ENCODE data around the gene CCDC148. TPM values are rescaled to one million over a fixed set of nuclear protein-coding genes. Genes with fewer than 3 reads are reported as not detected.
"Not testable (repeated sequence)": the region's sequence is repeated elsewhere in the genome, so short reads cannot be mapped to it uniquely, and the experiment has no call there.

The CCDC148 gene
- total and polyA plus RNA-seq, 2 donors from 2014 or later = 6.6 to 21.0 TPM

DNA sequence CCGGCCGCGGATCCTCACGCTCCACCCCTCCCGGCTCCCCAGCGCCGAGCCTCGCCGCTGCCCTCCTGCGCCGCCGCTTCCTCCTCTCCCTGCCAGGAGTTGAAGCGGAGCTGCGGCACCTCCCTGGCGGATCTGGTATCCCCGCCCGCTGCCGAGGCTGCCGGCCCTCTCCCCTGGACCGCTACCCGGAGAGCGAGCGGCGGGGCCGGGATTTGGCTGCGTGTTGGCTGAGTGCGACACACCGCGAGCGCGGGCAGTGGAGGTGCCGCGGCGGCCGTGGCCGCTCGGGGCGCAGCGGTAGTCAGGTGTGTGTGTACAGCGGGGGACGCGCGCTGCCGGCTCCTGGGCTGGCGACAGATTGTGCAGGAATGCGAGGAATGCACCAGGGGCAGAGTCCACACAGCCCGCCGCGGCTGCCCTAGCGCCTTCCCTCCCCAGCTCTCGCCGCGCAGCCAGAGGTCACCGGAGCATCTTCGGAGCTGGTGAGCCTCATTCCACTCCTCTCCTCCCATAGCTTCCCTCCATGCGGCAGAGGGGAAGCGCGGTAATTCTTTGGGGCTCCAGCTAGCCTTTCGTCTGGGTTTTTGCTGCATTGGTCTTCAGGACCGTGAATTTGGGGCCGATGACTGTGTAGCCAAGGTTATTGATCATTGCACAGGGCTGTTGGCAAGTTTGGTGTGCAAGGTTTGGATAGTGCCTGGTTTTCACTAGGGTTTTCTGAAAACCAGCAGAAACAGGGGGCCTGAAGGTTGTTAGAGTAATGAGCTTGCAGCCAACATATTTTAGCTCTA lies 1.5 kb upstream of the CCDC148 start:
- FAIRE-seq (no peak), DNase-seq (peak; percentile 93 to 96 (median 94))
- Histone ChIP-seq H3K27me3 (ENCODE audit: control insufficient read depth, insufficient read depth, low read length) (no peaks in the 10 kb centered on the region), H3K9ac (ENCODE audit: low read length in 3 of 3) (peak overlapping the region; percentile 75 to 82 (median 79)), H3K27ac (ENCODE audit: low read depth in 2 of 2, low read length in 2 of 2) (peak overlapping the region; percentile 98 to 99), H3K36me3 (ENCODE audit: control insufficient read depth in 2 of 3, insufficient read depth in 3 of 3, low read length in 3 of 3) (no peaks in the 10 kb centered on the region), H3K9me3 (ENCODE audit: control insufficient read depth in 2 of 3, insufficient read depth in 1 of 3, low read length in 3 of 3) (no peaks in the 10 kb centered on the region), H3K4me3 (ENCODE audit: low read length in 3 of 3) (peak overlapping the region; percentile 87 to 94 (median 91)), H3K4me1 (ENCODE audit: control insufficient read depth in 2 of 3, insufficient read depth in 2 of 3, low read depth in 1 of 3, low read length in 3 of 3) (peaks cover 0 to 18% (median 17%) of the 10 kb centered on the region in 3 donors)
- TF ChIP-seq, protein P1, sequence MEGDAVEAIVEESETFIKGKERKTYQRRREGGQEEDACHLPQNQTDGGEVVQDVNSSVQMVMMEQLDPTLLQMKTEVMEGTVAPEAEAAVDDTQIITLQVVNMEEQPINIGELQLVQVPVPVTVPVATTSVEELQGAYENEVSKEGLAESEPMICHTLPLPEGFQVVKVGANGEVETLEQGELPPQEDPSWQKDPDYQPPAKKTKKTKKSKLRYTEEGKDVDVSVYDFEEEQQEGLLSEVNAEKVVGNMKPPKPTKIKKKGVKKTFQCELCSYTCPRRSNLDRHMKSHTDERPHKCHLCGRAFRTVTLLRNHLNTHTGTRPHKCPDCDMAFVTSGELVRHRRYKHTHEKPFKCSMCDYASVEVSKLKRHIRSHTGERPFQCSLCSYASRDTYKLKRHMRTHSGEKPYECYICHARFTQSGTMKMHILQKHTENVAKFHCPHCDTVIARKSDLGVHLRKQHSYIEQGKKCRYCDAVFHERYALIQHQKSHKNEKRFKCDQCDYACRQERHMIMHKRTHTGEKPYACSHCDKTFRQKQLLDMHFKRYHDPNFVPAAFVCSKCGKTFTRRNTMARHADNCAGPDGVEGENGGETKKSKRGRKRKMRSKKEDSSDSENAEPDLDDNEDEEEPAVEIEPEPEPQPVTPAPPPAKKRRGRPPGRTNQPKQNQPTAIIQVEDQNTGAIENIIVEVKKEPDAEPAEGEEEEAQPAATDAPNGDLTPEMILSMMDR (IDR thresholded peaks at IDR 0.05; ENCODE audit: borderline replicate concordance, extremely low read depth, insufficient read depth) = peak; percentile 0
- intact Hi-C loops (cut with DNase I) = no loop called here

DNA sequence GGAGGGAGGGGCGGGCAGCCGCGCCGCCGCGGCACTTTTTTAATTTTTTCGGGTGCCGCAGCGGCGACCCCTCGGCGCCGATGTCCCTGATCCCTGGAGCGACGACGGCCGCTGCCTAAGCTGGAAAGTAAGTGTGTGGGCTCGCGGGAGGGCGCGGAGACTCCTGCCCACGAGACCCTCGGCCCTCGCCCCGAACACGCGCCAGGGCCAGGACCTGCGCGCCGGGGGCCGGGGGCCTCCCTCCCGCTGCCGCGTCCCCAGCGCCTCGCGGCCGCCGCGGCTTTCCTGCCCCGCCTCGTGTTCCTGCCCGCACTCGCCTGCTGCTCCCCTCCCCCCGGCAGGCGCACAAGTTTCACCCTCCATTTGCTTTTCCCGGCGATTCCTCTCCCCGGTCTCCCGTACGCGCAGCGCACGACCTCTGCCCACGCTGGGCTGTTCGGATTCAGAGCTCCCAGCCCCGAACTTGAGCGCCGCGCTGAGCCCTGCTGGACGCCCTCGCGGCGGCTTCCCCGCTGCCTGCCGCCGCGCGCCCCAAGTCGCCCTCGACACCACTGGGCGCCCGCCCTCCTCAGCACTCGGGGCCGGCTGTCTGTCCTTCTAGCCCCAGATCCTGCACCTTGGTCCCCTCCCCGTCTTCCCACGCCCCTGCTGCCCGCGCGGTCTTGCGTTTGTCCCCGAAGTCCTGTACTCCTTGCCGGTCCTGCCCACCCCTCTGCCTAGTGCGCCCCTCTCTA lies 706 bp upstream of the CCDC148 start:
- H3K4me3 ChIP-seq (ENCODE audit: low read length in 3 of 3) = peak overlapping the region; percentile 87 to 94 (median 91)
- no peaks in the 10 kb centered on the region for H3K9me3 ChIP-seq (ENCODE audit: control insufficient read depth in 2 of 3, insufficient read depth in 1 of 3, low read length in 3 of 3)
- FAIRE-seq (no peak), DNase-seq (peak; percentile 75 to 89 (median 79))
- no peaks in the 10 kb centered on the region for H3K27me3 ChIP-seq (ENCODE audit: control insufficient read depth, insufficient read depth, low read length)
- H3K36me3 ChIP-seq (ENCODE audit: control insufficient read depth in 2 of 3, insufficient read depth in 3 of 3, low read length in 3 of 3) = no peaks in the 10 kb centered on the region
- intact Hi-C loops (cut with DNase I) = no loop called here
- H3K9ac ChIP-seq (ENCODE audit: low read length in 3 of 3) = peak overlapping the region; percentile 30 to 75 (median 74)
- peaks cover 0 to 18% (median 17%) of the 10 kb centered on the region in 3 donors for H3K4me1 ChIP-seq (ENCODE audit: control insufficient read depth in 2 of 3, insufficient read depth in 2 of 3, low read depth in 1 of 3, low read length in 3 of 3)
- TF ChIP-seq, protein P1 (IDR thresholded peaks at IDR 0.05; ENCODE audit: borderline replicate concordance, extremely low read depth, insufficient read depth) = no peak
- peak overlapping the region; percentile 98 to 99 for H3K27ac ChIP-seq (ENCODE audit: low read depth in 2 of 2, low read length in 2 of 2)

DNA sequence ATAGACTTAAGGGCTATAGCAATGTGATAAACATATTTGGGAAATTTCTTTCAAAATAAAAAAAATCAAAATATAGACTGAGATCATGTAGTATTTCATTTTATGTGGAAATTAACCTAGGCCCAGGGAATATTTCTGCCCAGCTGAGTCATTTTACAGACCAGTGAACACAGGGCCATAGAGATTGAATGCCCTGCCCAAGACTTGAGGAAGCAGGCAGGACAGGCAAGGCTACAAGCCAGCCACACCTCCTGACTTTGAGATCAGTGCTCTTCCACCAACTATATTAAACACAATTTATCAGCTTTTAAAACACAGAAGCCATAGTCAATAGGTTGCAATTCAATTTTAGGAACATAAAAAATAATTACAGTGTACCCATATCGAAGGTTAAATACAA lies 12.9 kb downstream of the CCDC148 start:
- no peak for DNase-seq
- no peaks in the 10 kb centered on the region for H3K36me3 ChIP-seq (ENCODE audit: control insufficient read depth in 2 of 3, insufficient read depth in 3 of 3, low read length in 3 of 3)
- FAIRE-seq = no peak
- H3K27ac ChIP-seq (ENCODE audit: low read depth in 2 of 2, low read length in 2 of 2) = no peak overlapping the region
- H3K9me3 ChIP-seq (ENCODE audit: control insufficient read depth in 2 of 3, insufficient read depth in 1 of 3, low read length in 3 of 3) = no peaks in the 10 kb centered on the region
- no peak overlapping the region for H3K4me3 ChIP-seq (ENCODE audit: low read length in 3 of 3)
- no peak overlapping the region for H3K9ac ChIP-seq (ENCODE audit: low read length in 3 of 3)
- TF ChIP-seq, protein P1 (IDR thresholded peaks at IDR 0.05; ENCODE audit: borderline replicate concordance, extremely low read depth, insufficient read depth) = no peak
- intact Hi-C loops (cut with DNase I) = no loop called here
- no peaks in the 10 kb centered on the region for H3K4me1 ChIP-seq (ENCODE audit: control insufficient read depth in 2 of 3, insufficient read depth in 2 of 3, low read depth in 1 of 3, low read length in 3 of 3)
- H3K27me3 ChIP-seq (ENCODE audit: control insufficient read depth, insufficient read depth, low read length) = no peaks in the 10 kb centered on the region

DNA sequence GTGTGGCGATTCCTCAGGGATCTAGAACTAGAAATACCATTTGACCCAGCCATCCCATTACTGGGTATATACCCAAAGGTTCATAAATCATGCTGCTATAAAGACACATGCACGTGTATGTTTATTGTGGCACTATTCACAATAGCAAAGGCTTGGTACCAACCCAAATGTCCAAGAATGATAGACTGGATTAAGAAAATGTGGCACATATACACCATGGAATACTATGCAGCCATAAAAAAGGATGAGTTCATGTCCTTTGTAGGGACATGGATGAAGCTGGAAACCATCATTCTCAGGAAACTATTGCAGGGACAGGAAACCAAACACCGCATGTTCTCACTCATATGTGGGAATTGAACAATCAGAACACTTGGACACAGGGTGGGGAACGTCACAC lies 17.5 kb downstream of the CCDC148 start:
- H3K9me3 ChIP-seq (ENCODE audit: control insufficient read depth in 2 of 3, insufficient read depth in 1 of 3, low read length in 3 of 3); H3K9ac ChIP-seq (ENCODE audit: low read length in 3 of 3); FAIRE-seq; H3K4me3 ChIP-seq (ENCODE audit: low read length in 3 of 3); H3K4me1 ChIP-seq (ENCODE audit: control insufficient read depth in 2 of 3, insufficient read depth in 2 of 3, low read depth in 1 of 3, low read length in 3 of 3); H3K27me3 ChIP-seq (ENCODE audit: control insufficient read depth, insufficient read depth, low read length); H3K27ac ChIP-seq (ENCODE audit: low read depth in 2 of 2, low read length in 2 of 2); H3K36me3 ChIP-seq (ENCODE audit: control insufficient read depth in 2 of 3, insufficient read depth in 3 of 3, low read length in 3 of 3); intact Hi-C loops (cut with DNase I); DNase-seq: not testable (repeated sequence)

DNA sequence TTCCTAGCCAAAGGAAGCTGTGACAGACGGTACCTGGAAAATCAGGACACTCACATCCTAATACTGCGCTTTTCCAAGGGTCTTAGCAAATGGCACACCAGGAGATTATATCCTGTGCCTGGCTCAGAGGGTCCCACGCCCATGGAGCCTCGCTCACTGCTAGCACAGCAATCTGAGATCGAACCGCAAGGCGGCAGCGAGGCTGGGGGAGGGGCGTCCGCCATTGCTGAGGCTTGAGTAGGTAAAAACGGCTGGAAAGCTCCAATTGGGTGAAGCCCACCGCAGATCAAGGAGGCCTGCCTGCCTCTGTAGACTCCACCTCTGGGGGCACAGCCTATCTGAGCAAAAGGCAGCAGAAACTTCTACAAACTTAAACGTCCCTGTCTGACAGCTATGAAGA lies 22.8 kb downstream of the CCDC148 start:
- intact Hi-C loops (cut with DNase I); H3K4me1 ChIP-seq (ENCODE audit: control insufficient read depth in 2 of 3, insufficient read depth in 2 of 3, low read depth in 1 of 3, low read length in 3 of 3); H3K4me3 ChIP-seq (ENCODE audit: low read length in 3 of 3); FAIRE-seq; H3K9ac ChIP-seq (ENCODE audit: low read length in 3 of 3); H3K27ac ChIP-seq (ENCODE audit: low read depth in 2 of 2, low read length in 2 of 2); DNase-seq; H3K36me3 ChIP-seq (ENCODE audit: control insufficient read depth in 2 of 3, insufficient read depth in 3 of 3, low read length in 3 of 3); H3K27me3 ChIP-seq (ENCODE audit: control insufficient read depth, insufficient read depth, low read length): not testable (repeated sequence)
- peaks cover 0 to 10% (median 0%) of the 10 kb centered on the region in 3 donors for H3K9me3 ChIP-seq (ENCODE audit: control insufficient read depth in 2 of 3, insufficient read depth in 1 of 3, low read length in 3 of 3)
